HEK293 (cell line): ENCODE data around the gene AHRR.

ENCODE experiments used
- ZNF221 ChIP-seq: fragments of 450-650 bp; formaldehyde crosslinking; IDR thresholded peaks from 2 replicates; pipeline ENCODE4 v1.5.1; 2017; ENCODE audit warnings: missing biosample characterization, missing genetic modification characterization, borderline replicate concordance
- TF ChIP-seq, protein P1 (sequence below): fragments of 450-650 bp; formaldehyde crosslinking; IDR thresholded peaks from 2 replicates; pipeline ENCODE4 v1.5.1; 2016; ENCODE audit warnings: missing biosample characterization, missing genetic modification characterization
- TF ChIP-seq, protein P2 (sequence below): fragments of 450-650 bp; formaldehyde crosslinking; IDR thresholded peaks from 2 replicates; pipeline ENCODE4 v1.5.1; 2016; ENCODE audit warnings: missing biosample characterization, missing genetic modification characterization

DNA sequence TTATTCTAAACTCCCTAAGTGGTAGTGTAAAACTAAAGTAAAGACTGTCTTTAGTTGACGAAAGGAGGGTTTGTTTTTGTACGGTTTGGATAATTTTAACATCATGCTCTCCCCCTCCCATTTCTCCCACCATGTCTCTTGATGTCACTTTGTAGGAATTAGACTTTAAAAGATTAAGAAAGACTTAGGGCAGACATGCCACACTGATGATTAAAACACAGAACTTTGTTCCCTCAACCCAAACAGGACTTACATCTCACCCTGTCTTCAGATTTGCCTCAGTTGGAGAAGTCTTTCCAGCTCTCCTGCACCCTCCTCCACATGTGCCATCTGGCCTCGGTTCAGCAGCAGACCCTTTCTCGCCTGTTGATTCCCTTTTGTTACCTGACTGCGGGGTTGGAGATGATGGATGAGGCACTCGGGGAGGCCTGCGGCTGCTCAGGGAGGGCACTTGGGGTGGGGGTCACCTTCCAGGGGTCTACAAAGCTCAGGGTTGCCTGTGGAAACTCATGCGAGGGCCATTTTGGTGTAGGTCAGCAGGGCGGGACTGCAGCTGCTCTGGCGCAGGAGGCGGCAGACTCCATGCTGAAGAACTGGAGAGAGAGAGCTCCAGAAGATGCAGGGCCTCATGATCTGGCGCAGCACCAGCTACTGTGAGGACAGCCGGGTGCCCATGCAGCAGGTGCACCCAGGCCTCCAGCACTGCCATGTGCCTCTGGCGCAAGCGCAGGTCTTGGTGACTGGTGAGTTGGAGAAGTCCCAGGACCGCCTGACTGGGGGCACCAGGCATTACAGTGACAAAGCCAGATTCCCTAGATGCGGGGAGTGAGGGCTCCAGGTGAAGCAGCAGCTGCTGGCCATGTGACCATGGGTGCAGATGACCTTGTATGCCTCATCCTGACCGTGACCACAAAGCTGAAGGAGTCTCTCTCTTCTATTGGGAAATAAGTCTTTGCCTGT lies 96.9 kb downstream of the AHRR start:
- TF ChIP-seq, protein P1, sequence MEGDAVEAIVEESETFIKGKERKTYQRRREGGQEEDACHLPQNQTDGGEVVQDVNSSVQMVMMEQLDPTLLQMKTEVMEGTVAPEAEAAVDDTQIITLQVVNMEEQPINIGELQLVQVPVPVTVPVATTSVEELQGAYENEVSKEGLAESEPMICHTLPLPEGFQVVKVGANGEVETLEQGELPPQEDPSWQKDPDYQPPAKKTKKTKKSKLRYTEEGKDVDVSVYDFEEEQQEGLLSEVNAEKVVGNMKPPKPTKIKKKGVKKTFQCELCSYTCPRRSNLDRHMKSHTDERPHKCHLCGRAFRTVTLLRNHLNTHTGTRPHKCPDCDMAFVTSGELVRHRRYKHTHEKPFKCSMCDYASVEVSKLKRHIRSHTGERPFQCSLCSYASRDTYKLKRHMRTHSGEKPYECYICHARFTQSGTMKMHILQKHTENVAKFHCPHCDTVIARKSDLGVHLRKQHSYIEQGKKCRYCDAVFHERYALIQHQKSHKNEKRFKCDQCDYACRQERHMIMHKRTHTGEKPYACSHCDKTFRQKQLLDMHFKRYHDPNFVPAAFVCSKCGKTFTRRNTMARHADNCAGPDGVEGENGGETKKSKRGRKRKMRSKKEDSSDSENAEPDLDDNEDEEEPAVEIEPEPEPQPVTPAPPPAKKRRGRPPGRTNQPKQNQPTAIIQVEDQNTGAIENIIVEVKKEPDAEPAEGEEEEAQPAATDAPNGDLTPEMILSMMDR (tag by site-specific recombination): no peak
- TF ChIP-seq, protein P2, sequence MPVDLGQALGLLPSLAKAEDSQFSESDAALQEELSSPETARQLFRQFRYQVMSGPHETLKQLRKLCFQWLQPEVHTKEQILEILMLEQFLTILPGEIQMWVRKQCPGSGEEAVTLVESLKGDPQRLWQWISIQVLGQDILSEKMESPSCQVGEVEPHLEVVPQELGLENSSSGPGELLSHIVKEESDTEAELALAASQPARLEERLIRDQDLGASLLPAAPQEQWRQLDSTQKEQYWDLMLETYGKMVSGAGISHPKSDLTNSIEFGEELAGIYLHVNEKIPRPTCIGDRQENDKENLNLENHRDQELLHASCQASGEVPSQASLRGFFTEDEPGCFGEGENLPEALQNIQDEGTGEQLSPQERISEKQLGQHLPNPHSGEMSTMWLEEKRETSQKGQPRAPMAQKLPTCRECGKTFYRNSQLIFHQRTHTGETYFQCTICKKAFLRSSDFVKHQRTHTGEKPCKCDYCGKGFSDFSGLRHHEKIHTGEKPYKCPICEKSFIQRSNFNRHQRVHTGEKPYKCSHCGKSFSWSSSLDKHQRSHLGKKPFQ: no peak
- no peak for TF ChIP-seq ZNF221
